Dendritic cell treated with granulocyte-macrophage colony-stimulating factor and Interleukin-4, amounts not matched to agents 40 ng/mL and 50 ng/mL, for 4 days (primary cell): ENCODE measurements around the gene KCND2.

Source experiments
- H3K27ac Mint-ChIP-seq: one replicate; pipeline ENCODE4 v1.8.0; 2022; ENCODE audit warnings: mild to moderate bottlenecking, mixed read lengths
- H3K27me3 Mint-ChIP-seq: one replicate; pipeline ENCODE4 v1.8.0; 2022; ENCODE audit warnings: mild to moderate bottlenecking, mixed read lengths
- H3K36me3 Mint-ChIP-seq: one replicate; pipeline ENCODE4 v1.8.0; 2022; ENCODE audit warnings: low read depth, mixed read lengths
- H3K4me1 Mint-ChIP-seq: one replicate; pipeline ENCODE4 v1.8.0; 2022; ENCODE audit warnings: low read depth, mixed read lengths
- H3K4me3 Mint-ChIP-seq: one replicate; pipeline ENCODE4 v1.8.0; 2022; ENCODE audit warnings: mild to moderate bottlenecking, moderate library complexity, mixed read lengths
- H3K9me3 Mint-ChIP-seq: one replicate; pipeline ENCODE4 v1.8.0; 2022; ENCODE audit warnings: mixed read lengths
- intact Hi-C: fragments of 100-400 bp; cut with micrococcal nuclease; formaldehyde crosslinking; loops from one replicate; pipeline ENCODE4 v1.15.0; 2022

KCND2 gene

GRCh38 chr7:120512701-120513100, 239.7 kb downstream of the KCND2 start:
- Mint-ChIP-seq H3K27me3 (no peaks in the 10 kb centered on the region), H3K27ac (no peak overlapping the region), H3K9me3 (no peaks in the 10 kb centered on the region), H3K36me3 (no peaks in the 10 kb centered on the region), H3K4me3 (no peak overlapping the region), H3K4me1 (no peaks in the 10 kb centered on the region)
- intact Hi-C loops: no loop called here

DNA sequence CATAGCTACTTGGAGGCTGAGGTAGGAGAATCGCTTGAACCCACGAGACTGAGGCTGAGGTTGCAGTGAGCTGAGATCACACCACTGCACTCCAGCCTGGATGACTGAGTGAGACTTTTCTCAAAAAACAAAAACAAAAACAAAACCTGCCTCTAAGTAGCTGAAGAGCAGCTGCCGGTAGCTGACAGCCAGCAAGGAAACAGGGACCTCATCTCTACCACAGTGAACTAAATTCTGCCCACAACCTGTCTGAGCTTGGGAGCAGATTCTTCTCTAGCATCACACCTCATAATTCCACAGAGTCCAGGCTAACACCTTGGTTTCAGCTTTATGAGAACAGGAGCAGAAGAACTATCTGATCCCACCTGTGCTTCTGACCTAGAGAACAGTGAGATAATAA, 246.2 kb downstream of the KCND2 start:
- intact Hi-C loops: no loop called here
- Mint-ChIP-seq H3K36me3 (no peaks in the 10 kb centered on the region), H3K27ac (no peak overlapping the region), H3K4me1 (no peaks in the 10 kb centered on the region), H3K9me3 (no peaks in the 10 kb centered on the region), H3K4me3 (no peak overlapping the region), H3K27me3 (no peaks in the 10 kb centered on the region)

DNA sequence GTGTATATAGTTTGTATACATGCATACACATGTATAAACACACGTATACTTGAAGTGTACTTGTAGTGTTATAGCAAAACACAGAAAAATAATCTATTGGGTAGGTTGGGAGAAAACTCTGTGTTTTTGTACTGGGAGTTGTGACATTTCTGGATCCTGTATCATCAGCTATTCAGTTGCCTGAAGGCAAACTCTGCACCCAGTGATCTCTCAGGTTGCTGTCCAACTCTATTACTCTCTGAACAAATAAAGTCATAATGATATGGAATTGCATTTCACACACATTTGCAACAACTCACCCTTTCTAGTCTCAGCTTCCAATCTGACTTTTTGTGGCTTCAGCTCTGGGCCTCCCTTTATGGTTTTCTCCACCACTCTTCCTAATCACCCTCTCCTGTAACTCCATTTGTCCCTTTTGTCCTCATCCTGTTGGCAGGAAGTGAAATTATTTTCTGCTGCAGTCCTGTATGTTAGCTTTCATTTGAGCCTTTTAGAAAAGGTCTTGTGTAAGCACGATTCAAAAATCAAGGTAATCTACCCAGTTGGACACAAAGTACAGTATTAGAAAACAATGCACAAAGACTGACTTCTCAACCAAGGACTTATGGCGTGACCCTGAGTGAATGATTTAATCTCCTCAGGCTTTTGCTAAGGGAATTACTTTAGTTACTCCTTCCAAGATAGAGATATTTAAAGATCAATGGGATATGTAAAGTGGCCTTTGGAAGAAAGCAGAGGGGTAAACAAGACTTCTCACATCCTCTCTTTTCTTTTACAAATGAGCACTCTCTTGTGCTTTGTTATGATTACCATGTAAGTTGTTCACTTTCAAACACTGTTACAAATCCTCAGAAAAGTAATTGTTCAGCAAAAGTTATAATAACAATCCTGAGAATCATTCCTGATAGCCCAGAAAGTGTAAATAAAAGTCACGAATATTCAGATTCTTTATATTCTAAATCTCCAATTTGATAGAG, 249.1 kb downstream of the KCND2 start:
- Mint-ChIP-seq H3K9me3 (no peaks in the 10 kb centered on the region), H3K4me1 (no peaks in the 10 kb centered on the region), H3K36me3 (no peaks in the 10 kb centered on the region), H3K27me3 (no peaks in the 10 kb centered on the region), H3K4me3 (no peak overlapping the region), H3K27ac (no peak overlapping the region)
- intact Hi-C loops: no loop called here

DNA sequence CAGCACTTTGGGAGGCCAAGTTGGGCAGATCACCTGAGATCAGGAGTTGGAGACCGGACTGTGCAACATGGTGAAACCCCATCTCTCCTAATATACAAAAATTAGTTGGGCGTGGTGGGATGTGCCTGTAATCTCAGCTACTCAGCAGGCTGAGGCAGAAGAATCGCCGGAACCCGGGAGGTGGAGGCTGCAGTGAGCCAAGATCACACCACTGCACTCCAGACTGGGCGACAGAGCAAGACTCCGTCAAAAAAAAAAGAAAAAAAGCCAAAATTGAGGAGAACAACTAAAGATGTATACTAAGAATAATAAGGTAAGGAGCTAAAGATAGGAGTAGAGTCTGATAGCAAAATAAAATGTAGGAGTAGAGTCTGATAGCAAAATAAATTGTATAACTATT, 251.0 kb downstream of the KCND2 start:
- Mint-ChIP-seq H3K9me3 (no peaks in the 10 kb centered on the region), H3K4me1 (no peaks in the 10 kb centered on the region), H3K36me3 (no peaks in the 10 kb centered on the region)

GRCh38 chr7:120526902-120527509, 254.0 kb downstream of the KCND2 start:
- H3K27ac Mint-ChIP-seq: no peak overlapping the region
- no peaks in the 10 kb centered on the region for H3K27me3 Mint-ChIP-seq
- no peaks in the 10 kb centered on the region for H3K4me1 Mint-ChIP-seq
- no peaks in the 10 kb centered on the region for H3K9me3 Mint-ChIP-seq
- no peaks in the 10 kb centered on the region for H3K36me3 Mint-ChIP-seq
- intact Hi-C loops: no loop called here
- no peak overlapping the region for H3K4me3 Mint-ChIP-seq

More for the DNA sequence above, 251.0 kb downstream of the KCND2 start:
- Mint-ChIP-seq H3K4me3 (no peak overlapping the region), H3K27me3 (no peaks in the 10 kb centered on the region), H3K27ac (no peak overlapping the region)
- intact Hi-C loops: no loop called here

DNA sequence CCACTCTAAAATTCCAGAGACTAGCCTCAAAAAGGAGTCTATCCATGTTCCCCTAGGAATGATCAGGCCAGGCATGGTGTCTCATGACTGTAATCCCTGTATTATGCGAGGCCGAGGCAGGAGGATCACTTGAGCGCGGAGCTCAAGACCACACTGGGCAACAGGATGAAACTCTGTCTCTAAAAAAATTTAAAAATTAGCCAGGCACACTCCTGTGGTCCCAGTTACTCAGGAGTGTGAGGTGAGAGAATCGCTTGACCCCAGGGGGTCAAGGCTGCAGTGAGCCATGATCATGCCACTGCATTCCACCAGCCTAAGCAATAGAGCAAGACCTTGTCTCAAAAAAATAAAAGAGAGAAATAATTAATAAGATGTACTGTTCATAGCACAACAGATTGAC, 256.8 kb downstream of the KCND2 start:
- intact Hi-C loops: no loop called here
- Mint-ChIP-seq H3K4me1 (no peaks in the 10 kb centered on the region), H3K36me3 (no peaks in the 10 kb centered on the region), H3K27ac (no peak overlapping the region), H3K4me3 (no peak overlapping the region), H3K27me3 (no peaks in the 10 kb centered on the region), H3K9me3 (no peaks in the 10 kb centered on the region)

DNA sequence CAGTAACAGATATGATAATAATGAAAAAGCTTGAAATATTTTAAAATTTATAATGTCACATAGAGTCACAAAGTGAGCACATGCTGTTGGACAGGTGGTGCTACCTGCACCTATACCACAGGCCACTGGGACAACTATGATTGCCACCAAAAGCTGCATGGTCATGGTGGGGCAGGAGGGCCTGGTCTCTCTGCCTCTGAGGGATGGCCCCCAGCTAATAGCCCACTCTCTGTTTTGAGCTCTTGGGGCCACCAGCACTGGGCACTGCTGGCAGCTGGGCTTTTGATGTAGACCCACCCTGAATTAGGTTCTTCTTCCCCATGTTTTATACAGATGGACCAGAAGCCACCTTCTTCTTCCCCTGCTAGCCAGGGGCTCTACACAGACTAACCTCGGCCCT, 265.4 kb downstream of the KCND2 start:
- no peaks in the 10 kb centered on the region for H3K27me3 Mint-ChIP-seq
- no peaks in the 10 kb centered on the region for H3K36me3 Mint-ChIP-seq
- no peak overlapping the region for H3K4me3 Mint-ChIP-seq
- H3K27ac Mint-ChIP-seq: no peak overlapping the region
- intact Hi-C loops: no loop called here
- H3K4me1 Mint-ChIP-seq: no peaks in the 10 kb centered on the region
- no peaks in the 10 kb centered on the region for H3K9me3 Mint-ChIP-seq

- H3K9me3 Mint-ChIP-seq: no peaks in the 10 kb centered on the region
- intact Hi-C loops: no loop called here
- no peaks in the 10 kb centered on the region for H3K27me3 Mint-ChIP-seq
- H3K4me3 Mint-ChIP-seq: no peak overlapping the region
- H3K27ac Mint-ChIP-seq: no peak overlapping the region
- H3K4me1 Mint-ChIP-seq: no peaks in the 10 kb centered on the region
- H3K36me3 Mint-ChIP-seq: no peaks in the 10 kb centered on the region
Observed at GRCh38 chr7:120539321-120539720, 266.3 kb downstream of the KCND2 start.

- no peaks in the 10 kb centered on the region for H3K27me3 Mint-ChIP-seq
- intact Hi-C loops: no loop called here
Observed at GRCh38 chr7:120547605-120548004, 274.6 kb downstream of the KCND2 start.

DNA sequence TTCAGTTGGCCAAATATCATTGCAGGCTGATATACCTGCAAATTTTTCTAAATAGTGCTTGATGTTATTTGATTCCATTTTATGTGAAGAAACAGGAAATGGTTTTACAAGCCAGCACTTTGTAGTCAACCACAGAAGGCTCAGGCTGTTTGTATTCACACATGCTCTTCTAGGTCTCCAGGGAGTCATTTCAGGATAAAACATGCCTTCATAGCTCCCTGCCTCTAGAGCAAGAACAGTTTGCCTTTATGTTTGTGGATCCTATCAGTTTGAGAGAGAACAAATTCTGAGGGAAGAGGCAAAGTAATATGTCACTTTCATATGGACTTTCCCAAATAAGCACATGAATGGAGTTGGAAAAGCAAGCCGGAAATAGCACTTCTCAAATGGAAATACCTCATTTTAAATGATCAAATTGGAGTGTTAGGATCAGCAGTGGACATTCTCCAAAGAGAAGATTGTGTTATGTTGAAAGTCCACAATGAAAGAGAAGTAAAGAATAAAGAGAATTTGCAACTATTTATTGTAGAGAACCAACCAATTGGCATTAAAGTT, 277.6 kb downstream of the KCND2 start:
- Mint-ChIP-seq H3K36me3 (no peaks in the 10 kb centered on the region), H3K4me1 (no peaks in the 10 kb centered on the region), H3K27ac (no peak overlapping the region), H3K27me3 (no peaks in the 10 kb centered on the region), H3K4me3 (no peak overlapping the region), H3K9me3 (no peaks in the 10 kb centered on the region)
- intact Hi-C loops: loop anchor here (10.0 kb wide), 1 partner anchor 1286 kb away; no protein-coding TSS in a partner anchor

More at GRCh38 chr7:120547605-120548004, 274.6 kb downstream of the KCND2 start:
- no peak overlapping the region for H3K27ac Mint-ChIP-seq
- H3K4me3 Mint-ChIP-seq: no peak overlapping the region
- no peaks in the 10 kb centered on the region for H3K9me3 Mint-ChIP-seq
- H3K36me3 Mint-ChIP-seq: no peaks in the 10 kb centered on the region
- no peaks in the 10 kb centered on the region for H3K4me1 Mint-ChIP-seq

DNA sequence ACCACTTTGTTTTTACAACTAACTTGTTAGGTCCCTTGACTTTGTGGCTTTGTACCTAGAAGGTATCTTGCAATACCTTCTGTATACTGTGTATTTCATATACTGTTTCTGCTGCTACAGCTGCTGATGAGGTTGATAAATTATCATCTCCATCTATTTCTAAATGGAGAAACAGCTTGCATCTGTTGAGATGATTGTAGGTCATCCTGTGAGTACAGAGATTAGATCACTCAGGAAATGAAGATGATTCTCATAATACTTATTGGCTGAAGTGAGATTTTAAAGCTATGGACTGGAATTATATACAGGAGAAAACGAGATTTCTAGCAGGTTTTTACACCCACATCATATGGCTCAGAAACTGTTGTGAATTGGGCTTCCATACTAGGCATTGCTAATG, 280.5 kb downstream of the KCND2 start:
- Mint-ChIP-seq H3K27me3 (no peaks in the 10 kb centered on the region), H3K27ac (no peak overlapping the region), H3K4me1 (no peaks in the 10 kb centered on the region), H3K36me3 (no peaks in the 10 kb centered on the region), H3K4me3 (no peak overlapping the region), H3K9me3 (no peaks in the 10 kb centered on the region)
- intact Hi-C loops: loop anchor here (10.0 kb wide), 1 partner anchor 1289 kb away; no protein-coding TSS in a partner anchor

GRCh38 chr7:120554960-120555571, 282.1 kb downstream of the KCND2 start:
- no peaks in the 10 kb centered on the region for H3K9me3 Mint-ChIP-seq
- intact Hi-C loops: loop anchor here (10.0 kb wide), 1 partner anchor 1290 kb away; no protein-coding TSS in a partner anchor
- no peak overlapping the region for H3K4me3 Mint-ChIP-seq
- H3K27me3 Mint-ChIP-seq: no peaks in the 10 kb centered on the region
- H3K36me3 Mint-ChIP-seq: no peaks in the 10 kb centered on the region
- no peak overlapping the region for H3K27ac Mint-ChIP-seq
- H3K4me1 Mint-ChIP-seq: no peaks in the 10 kb centered on the region

DNA sequence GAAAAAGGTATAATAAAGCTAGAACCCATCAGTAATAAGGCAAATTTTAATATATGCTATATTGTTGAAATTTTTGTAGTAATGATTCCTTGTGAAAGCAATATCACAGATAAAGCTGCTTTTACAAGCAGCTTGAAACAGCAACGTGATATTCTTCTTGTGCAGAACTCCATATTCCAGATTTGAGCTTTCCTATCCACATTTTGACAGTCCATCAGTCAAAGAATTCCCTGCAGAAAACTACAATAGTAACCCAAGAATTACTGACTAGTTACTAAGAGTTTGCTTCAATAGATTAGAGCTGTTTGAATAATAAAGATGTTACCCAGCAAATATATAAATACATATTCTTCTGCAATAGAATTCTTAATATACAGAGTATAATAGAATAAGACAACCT, 291.2 kb downstream of the KCND2 start:
- H3K4me1 Mint-ChIP-seq: no peaks in the 10 kb centered on the region
- H3K9me3 Mint-ChIP-seq: no peaks in the 10 kb centered on the region
- no peaks in the 10 kb centered on the region for H3K27me3 Mint-ChIP-seq
- no peak overlapping the region for H3K27ac Mint-ChIP-seq
- no peak overlapping the region for H3K4me3 Mint-ChIP-seq
- intact Hi-C loops: no loop called here
- no peaks in the 10 kb centered on the region for H3K36me3 Mint-ChIP-seq

GRCh38 chr7:120567204-120567603, 294.2 kb downstream of the KCND2 start:
- H3K27ac Mint-ChIP-seq: no peak overlapping the region
- H3K27me3 Mint-ChIP-seq: no peaks in the 10 kb centered on the region
- no peaks in the 10 kb centered on the region for H3K9me3 Mint-ChIP-seq
- no peak overlapping the region for H3K4me3 Mint-ChIP-seq
- intact Hi-C loops: no loop called here
- H3K4me1 Mint-ChIP-seq: no peaks in the 10 kb centered on the region
- H3K36me3 Mint-ChIP-seq: no peaks in the 10 kb centered on the region
